GM19193 (cell line): ENCODE results near the gene ANKS1B.

Source experiments
- POLR2A ChIP-seq: IDR thresholded peaks from 4 replicates; pipeline ENCODE4 v1.6.1; 2011; ENCODE audit not compliant: insufficient read depth, insufficient read length; ENCODE audit errors: extremely low read depth

ANKS1B gene

DNA sequence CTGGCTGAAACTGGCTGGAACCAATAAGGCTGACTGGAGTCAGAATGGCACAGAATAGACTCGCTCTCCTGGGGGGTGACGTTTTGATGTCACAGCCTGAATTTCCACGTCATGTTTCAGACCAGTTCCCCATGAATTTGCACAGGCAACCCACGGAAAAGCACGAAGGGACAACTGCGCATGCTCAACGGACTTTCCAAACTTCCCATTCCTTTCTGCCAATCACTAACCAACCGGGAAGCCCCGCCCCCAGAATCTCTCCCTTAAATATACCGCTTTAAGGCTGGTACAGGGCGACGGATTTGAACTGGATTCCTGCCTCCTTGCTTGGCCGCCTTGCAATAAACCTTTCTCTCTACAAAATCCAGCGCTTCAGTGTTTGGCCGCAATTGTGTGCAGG lies 904.9 kb downstream of the ANKS1B start:
- no peak for TF ChIP-seq POLR2A

DNA sequence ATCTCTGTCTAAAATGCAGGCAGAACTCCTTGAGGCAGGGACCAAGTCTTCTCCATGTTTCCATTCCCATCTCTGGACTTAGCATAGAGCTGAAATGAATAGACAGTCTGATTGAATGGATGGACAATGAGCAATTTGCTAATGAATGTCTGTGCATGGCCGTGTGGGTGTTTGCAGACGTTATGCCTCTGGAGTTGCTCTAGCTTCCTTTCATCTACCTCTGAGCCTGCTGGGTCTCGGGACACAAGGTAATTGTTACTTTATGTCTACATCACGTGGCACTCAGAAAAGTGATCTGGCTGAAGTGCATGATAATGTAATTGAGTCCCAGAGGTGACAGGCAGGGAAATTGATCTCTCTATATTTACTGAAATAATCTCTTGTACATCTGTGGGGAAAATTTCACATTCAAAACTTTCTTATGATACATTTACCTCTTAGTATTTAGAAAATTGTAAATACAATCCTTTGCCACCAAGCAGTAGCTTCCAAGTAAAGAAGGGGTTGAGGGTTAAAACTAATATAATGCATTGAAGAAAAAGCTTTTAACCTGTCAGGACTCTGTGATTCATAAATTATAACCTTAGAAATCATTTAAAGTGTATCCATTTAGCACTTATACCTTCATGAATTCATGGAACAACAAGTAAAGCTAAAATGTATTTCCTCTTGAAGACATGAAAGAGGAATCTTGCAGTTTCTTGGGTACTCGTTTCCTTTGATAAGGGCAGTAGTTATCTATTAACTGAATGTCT lies 915.6 kb downstream of the ANKS1B start:
- no peak for TF ChIP-seq POLR2A

DNA sequence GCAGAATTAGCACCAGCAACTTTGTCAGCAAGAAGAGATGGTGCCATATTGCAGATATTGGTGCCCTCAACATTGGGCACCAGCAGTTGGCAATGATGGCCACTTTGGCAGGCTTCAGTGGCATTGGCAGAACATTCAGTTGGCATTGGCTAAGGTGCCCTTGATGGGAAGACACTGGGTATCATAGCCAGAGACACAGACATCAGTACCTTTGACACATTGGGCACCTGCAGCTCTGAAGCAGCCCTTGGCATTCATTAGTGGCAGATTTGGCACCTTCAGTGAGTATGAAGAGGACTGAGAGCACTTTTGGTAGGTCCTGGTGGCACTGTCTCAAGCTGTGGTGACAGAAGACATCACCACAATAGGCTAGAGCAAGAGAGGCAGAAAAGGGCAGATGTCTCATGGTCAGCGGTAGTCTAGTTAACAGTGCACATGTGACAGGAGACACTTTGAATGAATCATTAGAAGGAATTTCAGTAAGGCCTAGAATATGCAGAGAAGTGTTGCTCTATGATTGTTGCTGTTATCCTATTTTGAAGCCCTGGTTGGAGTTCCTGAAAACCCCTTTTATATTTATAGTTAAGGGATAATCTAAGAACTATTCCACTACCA lies 917.5 kb downstream of the ANKS1B start:
- no peak for TF ChIP-seq POLR2A

DNA sequence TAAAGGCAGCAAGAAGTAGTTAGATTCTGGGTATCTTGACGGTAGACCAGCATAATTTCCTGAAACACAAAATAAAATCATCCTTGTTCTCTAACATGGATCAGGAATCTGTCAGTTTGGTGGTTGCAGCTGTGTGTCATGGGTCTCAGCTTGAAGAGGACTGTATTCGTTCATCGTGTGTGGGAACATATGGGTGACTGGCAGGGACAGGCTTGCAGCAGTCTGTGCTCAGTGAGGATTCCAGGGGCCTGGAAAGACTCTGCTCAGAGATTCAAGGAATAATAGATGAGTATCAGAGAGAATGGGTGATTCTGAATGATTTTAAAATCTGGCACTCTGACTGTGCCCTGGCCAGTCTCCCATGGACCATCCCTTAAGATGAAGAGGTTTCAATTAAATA lies 918.0 kb downstream of the ANKS1B start:
- no peak for TF ChIP-seq POLR2A

DNA sequence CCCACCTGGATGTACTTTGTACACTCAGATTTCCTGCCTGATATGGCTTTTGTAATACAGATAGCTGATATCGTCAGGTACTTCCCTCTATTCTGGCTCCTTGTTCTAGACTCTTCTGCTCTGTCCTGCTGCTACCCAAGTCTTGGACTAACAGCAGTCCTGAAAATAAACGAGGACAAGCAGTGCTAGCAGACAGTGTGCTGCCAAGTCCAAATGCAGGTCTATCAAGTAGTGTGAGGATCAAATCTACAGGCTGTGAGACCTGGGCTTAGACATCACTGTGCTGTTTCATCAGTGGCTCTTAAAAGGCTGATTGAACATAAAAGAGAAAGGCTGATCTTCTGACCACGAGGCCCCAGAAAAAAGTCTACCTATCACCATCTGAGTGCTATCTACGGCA lies 921.6 kb downstream of the ANKS1B start:
- TF ChIP-seq POLR2A: no peak

DNA sequence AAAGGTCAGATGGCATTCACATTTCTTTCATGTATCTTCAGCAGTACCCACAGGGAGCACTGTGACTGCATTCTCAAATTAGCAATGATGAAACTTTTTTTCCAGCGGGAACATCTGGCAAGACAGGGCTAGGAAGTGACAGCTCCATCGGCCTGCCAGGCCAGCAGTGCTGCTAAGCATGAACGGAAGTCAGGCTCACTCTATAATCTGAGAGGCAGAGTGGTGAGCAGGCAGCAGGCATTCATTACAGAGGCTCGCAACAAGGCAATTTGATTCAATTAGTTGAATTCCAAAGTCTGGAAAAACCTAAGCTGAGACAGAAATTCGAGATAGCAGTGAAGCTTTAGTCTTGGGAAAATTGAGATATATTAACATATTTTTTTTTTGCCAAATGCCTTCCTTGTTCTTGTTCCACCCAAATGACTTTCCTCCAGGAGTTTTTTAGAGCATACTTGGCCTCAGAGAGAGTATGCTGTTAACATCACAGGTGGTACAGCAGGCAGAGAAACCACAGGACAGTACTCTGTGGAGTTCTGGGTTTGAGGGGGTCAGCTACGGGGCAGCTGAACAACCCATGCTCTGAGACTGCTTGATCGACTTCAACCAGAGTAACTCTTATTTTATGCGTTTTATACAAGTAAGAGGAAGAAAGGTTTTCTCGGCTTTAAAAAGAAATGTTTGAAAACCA lies 924.8 kb downstream of the ANKS1B start:
- TF ChIP-seq POLR2A: no peak

DNA sequence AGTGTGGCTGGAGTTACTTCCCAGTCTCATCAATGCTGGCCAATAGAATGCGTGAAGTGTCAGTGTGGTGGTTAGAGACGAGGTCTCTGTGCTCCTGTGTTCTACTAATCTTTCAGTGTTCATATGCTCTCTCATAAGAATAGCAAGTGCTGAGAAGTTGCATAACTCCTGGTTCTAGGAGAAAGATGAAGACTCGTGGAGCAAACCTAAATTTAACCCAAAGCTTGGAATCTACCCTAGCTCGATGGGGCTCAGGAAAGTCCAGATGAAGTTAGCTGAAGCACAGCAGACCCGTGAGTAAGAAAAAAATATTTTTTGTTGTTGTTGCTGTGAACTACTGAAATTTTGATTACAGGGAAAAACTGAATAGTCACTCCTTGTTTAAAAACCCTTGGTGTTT lies 927.1 kb downstream of the ANKS1B start:
- no peak for TF ChIP-seq POLR2A

DNA sequence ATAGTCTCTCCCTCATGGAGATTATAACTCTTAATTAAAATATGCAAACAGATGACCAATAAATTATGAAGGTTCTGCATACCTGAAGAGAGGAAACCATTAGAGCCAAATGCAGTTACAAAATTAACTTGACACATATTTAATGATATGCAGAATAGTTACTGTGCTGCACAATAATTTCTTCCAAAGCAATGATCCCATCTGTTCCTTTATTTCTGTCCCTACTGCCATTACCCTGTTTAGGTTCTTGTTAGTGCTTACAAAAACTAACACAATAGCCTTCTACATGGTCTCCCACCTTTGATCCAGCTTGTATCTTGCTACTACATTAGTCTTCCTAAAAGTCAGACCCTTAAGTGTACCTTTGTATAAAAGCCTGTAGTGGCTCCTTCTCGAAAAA lies 928.5 kb downstream of the ANKS1B start:
- no peak for TF ChIP-seq POLR2A

DNA sequence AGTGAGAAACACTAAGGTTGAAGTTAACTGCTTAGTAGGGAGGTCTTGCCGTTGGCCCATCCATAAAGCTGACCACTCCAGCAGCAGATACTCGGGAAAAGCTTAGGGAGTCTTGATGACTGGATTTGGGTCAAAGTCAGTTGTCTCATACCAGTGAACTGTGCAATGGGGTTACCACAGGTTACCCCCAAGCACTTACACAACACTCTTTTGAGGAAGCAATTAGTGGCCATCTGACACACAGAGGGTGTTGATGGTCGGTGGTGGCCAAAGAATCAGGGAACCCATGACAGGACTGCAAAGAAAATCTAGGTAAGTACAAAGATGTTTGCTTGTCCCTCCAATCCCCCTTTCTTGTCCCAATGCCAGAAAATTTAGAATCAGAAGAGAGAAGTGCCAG lies 929.4 kb downstream of the ANKS1B start:
- TF ChIP-seq POLR2A: no peak

DNA sequence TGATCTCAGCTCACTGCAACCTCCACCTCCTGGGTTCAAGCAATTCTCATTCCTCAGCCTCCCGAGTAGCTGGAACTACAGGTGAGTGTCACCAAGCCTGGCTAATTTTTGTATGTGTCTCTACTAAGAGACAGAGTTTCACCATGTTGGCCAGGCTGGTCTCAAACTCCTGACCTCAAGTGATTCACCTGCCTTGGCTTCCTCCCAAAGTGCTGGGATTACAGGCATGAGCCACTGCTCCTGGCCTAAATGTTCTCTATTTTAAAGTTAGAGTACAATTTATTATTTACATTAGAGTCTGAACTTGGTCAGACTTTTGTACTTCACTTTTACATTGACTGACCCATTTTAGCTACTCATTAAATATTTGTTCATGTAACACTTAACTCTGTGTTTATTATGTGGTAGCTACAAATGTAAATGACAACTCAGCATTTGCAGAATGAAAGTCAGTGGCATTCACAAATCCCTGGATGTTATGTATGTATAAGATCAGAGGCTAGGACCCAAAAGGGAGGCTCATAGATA lies 930.1 kb downstream of the ANKS1B start:
- no peak for TF ChIP-seq POLR2A

DNA sequence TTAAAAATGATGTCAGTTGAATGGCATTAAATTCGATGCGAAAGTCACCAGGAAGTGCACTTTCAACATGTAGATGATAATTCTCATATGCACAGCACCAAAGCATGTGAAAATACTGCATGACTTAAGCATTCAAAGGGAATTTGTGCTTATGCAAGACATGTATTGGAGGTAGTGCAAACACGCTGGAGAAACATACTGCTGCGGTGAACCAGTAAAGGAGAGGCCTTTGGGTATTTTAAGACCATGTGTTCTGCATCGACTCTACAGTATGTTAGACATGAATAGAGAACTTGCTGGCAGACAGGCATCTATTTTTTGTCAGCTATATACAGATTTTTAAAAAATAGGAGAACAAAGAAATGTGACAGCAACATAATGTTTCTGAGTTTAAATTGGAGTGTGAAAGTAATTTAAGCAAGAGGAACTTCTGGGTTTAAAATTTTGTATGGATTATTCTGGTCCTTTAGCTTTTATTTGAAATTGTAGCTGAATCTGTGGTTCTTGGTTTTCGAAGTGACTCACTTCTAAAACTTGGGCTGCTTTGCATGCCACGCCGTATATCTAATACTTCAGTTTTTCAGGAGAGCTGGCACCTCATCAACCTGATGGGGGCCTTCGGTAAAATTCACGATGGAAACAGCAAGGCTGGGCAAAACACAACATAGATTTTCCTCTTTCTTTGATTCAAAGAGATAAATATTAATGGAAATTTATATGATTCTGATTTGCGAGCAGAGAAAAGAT lies 930.9 kb downstream of the ANKS1B start:
- TF ChIP-seq POLR2A: no peak

DNA sequence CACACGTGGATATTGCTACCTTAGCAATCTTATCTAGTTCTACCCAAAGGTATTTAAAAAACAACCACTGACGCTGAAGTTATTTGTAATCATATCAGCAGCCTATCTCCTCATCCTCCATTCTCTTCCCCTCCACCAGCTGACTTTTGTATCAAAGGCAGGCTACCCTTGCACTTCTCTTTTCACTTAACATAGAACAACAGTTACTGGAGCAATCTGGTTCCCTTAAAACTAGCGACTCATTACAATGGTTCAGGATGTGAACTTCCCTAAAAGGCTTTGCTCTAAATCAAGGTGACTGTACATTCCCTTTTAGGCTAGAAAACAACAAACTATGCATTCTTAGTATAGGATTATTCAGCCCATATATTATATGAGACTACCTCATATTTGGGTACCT lies 935.0 kb downstream of the ANKS1B start:
- TF ChIP-seq POLR2A: no peak

DNA sequence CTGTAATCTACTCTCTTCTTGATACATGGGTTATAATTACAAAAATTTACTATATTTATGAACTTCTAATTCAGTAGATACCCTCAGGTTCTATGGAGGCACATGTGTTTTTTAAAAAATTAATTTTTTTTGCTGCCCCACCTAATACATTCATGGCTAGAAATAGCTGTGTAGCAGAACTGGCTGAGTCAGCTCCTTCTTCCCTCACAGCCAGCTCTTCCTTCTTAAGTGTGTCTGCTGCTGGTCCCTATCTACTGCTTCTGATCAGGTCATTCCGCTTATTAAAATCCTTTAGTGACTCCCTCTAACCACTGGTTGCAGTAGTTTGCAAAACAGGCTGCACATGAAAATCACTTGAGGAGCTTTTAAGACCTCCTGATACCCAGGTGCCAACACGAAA lies 939.6 kb downstream of the ANKS1B start:
- no peak for TF ChIP-seq POLR2A

DNA sequence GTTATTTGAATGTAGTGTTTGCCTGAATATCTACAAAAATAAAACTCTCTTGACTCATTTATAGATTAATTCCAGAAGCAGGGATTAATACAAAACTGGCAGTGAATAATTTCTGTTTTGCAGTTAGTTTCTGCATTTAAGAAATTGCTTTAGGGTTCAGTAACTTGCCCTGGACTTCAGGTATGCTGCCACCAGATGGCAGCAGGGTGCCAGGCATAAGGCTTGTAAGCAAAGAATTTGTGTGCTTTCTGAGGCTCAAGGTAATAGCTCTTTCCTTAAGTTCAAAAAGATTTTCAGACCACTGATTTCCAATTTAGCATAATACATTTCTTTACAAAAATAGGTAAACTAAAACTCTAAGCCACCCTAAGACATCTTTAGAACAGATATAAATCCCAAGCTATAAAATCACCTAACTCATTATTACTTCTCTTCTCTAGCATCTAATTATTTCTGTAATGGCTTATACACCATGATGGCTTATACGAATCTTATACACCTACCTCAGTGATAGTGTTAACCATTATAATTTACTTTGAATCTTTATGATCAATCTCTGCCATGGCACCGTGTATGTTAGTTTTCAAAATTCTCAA lies 941.3 kb downstream of the ANKS1B start:
- no peak for TF ChIP-seq POLR2A

DNA sequence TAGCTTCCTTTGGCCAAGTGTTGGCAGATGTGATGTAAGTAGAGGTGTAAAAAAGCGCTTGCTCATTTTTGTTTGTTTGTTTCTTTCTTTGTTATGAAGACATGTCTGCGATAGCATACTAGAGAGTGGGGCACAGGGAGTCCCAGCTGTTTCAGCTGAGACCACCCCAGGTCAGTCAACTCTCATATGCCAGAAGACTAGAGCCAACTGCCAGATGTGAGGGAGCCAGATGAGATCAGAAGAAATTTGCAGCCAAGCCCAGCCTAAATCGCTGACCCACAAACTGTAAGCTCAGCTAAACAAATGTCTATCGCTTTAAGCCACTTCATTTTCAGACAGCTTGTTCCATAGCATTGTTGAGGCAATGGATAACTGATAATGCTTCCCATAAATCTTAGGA lies 942.5 kb downstream of the ANKS1B start:
- TF ChIP-seq POLR2A: no peak
